ENCODE data around the gene ABCA1. TPM values are rescaled to one million over a fixed set of nuclear protein-coding genes. Genes with fewer than 3 reads are reported as not detected.
"Not testable (repeated sequence)": the region's sequence is repeated elsewhere in the genome, so short reads cannot be mapped to it uniquely, and the experiment has no call there.

The ABCA1 gene
- total RNA-seq, 3 donors from 2014 or later: 26.6 to 111 (median 36.8) TPM

DNA sequence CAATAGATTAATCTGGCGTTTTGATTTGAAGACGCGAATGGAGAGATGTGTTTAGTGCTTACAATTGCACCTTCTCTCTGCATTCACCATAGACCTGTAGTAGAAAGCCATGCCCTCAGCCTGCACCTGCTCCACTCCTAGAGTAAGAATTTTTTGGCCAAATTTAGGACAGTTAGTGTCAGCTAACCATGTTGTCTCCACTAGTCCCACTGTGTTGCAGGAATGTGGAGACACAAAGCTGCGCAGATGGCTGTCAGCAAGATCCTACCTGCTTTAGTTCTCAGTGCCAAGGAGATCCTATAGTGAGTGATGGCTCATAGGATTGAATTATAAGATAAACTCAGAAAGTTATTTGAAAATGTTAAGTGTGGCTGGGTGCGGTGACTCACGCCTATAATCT, 35.1 kb upstream of the ABCA1 start:
- Histone ChIP-seq H3K9me3 (no peaks in the 10 kb centered on the region), H3K36me3 (ENCODE audit: low read depth) (no peaks in the 10 kb centered on the region), H3K4me1 (ENCODE audit: low read depth) (peaks cover 13% of the 10 kb centered on the region), H3K4me3 (no peak overlapping the region)
- intact Hi-C loops (cut with DNase I, micrococcal nuclease): no loop called here
- no peak for ATAC-seq
- DNase-seq: no peak
- TF ChIP-seq, protein P1, sequence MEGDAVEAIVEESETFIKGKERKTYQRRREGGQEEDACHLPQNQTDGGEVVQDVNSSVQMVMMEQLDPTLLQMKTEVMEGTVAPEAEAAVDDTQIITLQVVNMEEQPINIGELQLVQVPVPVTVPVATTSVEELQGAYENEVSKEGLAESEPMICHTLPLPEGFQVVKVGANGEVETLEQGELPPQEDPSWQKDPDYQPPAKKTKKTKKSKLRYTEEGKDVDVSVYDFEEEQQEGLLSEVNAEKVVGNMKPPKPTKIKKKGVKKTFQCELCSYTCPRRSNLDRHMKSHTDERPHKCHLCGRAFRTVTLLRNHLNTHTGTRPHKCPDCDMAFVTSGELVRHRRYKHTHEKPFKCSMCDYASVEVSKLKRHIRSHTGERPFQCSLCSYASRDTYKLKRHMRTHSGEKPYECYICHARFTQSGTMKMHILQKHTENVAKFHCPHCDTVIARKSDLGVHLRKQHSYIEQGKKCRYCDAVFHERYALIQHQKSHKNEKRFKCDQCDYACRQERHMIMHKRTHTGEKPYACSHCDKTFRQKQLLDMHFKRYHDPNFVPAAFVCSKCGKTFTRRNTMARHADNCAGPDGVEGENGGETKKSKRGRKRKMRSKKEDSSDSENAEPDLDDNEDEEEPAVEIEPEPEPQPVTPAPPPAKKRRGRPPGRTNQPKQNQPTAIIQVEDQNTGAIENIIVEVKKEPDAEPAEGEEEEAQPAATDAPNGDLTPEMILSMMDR (IDR thresholded peaks at IDR 0.05): no peak

DNA sequence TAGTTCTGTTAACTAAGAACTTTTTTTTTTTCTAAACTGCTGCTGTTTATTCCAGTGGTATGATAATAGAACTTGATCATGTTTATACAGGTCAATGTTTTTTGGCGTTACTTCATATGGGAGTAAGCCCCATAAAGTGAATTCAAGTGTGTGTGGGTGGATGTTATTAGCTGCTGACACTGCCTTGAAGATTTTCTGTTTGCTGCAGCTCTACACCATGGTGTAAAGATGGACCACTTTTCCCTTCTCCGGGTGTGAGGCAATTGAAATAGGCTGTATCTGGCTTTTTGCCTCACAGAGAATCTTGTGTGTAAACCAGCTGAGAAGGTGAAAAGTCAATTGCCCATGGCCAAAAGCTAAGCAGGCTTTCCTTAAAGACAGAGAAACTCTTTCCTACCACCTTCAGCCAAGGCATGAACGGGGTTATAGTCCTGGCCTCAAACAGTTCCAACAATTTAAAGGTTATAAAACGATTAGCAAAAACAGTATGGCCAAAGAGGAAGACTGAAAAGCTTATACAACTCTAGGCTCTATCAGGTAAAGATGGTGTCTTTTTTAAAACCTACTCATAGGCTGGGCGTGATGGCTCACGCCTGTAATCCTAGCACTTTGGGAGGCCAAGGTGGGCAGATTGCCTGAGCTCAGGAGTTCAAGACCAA, 33.9 kb upstream of the ABCA1 start:
- Histone ChIP-seq H3K4me3 (no peak overlapping the region), H3K9me3 (no peaks in the 10 kb centered on the region), H3K36me3 (ENCODE audit: low read depth) (no peaks in the 10 kb centered on the region), H3K4me1 (ENCODE audit: low read depth) (peaks cover 13% of the 10 kb centered on the region)
- TF ChIP-seq, protein P1 (IDR thresholded peaks at IDR 0.05): no peak
- DNase-seq (peak in 1 of 3 donors; percentile 26), ATAC-seq (peak; percentile 75)
- intact Hi-C loops (cut with DNase I, micrococcal nuclease): no loop called here

GRCh38 chr9:104961238-104961637, 33.3 kb upstream of the ABCA1 start:
- H3K4me3 ChIP-seq: no peak overlapping the region
- no peaks in the 10 kb centered on the region for H3K36me3 ChIP-seq (ENCODE audit: low read depth)
- no peaks in the 10 kb centered on the region for H3K9me3 ChIP-seq
- DNase-seq: peak; percentile 45 to 76 (median 61)
- peak; percentile 99 for ATAC-seq
- intact Hi-C loops (cut with DNase I, micrococcal nuclease): no loop called here
- peaks cover 13% of the 10 kb centered on the region for H3K4me1 ChIP-seq (ENCODE audit: low read depth)
- TF ChIP-seq, protein P1 (IDR thresholded peaks at IDR 0.05): no peak

DNA sequence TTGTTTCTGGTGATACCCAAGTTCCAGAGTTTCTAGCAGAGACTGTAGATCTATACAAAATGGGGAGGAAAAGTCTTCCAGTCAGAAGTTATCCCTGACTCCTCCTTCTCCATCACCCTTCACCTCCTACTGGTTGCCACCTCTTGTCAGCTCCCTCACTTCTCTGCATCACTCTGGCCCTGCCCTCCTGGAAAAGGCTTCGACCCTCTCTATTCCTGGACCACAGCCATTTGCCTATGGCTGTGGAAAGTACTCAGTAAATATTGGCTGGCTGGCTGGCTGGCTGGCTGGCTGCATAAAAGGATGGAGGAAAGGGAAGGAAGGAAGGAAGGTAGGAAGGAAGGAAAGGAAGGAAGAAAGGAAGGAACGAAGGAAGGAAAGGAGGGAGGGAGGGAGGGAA, 32.7 kb upstream of the ABCA1 start:
- DNase-seq (no peak), ATAC-seq (no peak)
- H3K9me3 ChIP-seq: no peaks in the 10 kb centered on the region
- H3K36me3 ChIP-seq (ENCODE audit: low read depth): no peaks in the 10 kb centered on the region
- H3K4me3 ChIP-seq: no peak overlapping the region
- H3K4me1 ChIP-seq (ENCODE audit: low read depth): peaks cover 13% of the 10 kb centered on the region
- TF ChIP-seq, protein P1 (IDR thresholded peaks at IDR 0.05): no peak
- intact Hi-C loops (cut with DNase I, micrococcal nuclease): no loop called here

- no peaks in the 10 kb centered on the region for H3K36me3 ChIP-seq (ENCODE audit: low read depth)
- H3K9me3 ChIP-seq: no peaks in the 10 kb centered on the region
- intact Hi-C loops (cut with DNase I, micrococcal nuclease): no loop called here
- TF ChIP-seq, protein P1 (IDR thresholded peaks at IDR 0.05): no peak
- no peak for DNase-seq
- H3K4me3 ChIP-seq: no peak overlapping the region
- no peak for ATAC-seq
- peaks cover 13% of the 10 kb centered on the region for H3K4me1 ChIP-seq (ENCODE audit: low read depth)
Measured at GRCh38 chr9:104958751-104959150, 30.8 kb upstream of the ABCA1 start.

DNA sequence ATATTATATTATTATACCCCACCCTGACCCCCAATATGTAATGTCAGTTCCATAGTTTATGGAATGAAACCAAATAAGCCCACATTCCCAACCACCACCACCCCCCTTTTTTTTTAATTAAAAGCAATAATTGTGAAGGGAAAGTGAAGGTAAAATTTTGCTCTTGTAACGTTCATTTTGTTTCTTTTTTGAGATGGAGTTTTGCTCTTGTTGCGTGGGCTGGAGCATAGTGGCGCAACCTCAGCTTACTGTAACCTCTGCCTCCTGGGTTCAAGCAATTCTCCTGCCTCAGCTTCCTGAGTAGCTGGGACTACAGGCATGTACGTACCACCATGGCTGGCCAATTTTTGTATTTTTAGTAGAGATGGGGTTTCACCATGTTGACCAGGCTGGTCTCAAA, 30.1 kb upstream of the ABCA1 start:
- H3K36me3 ChIP-seq (ENCODE audit: low read depth); H3K4me3 ChIP-seq; H3K9me3 ChIP-seq; DNase-seq; intact Hi-C loops (cut with DNase I, micrococcal nuclease); ATAC-seq: not testable (repeated sequence)
- H3K4me1 ChIP-seq (ENCODE audit: low read depth): peaks cover 13% of the 10 kb centered on the region
